Measurements from ENCODE around the gene SLC2A13.
"Not testable (repeated sequence)": the region's sequence is repeated elsewhere in the genome, so short reads cannot be mapped to it uniquely, and the experiment has no call there.

The SLC2A13 gene

GRCh38 chr12:39959031-39959430, 146.8 kb downstream of the SLC2A13 start:
- no peak for DNase-seq
- in situ Hi-C loops (cut with MboI; ENCODE audit: low pct_unique_long_range_greater_than_20kb, low sequenced_read_pairs): no loop called here

GRCh38 chr12:39958377-39958776, 147.5 kb downstream of the SLC2A13 start:
- in situ Hi-C loops (cut with MboI; ENCODE audit: low pct_unique_long_range_greater_than_20kb, low sequenced_read_pairs): no loop called here
- DNase-seq: no peak

- DNase-seq: no peak
- in situ Hi-C loops (cut with MboI; ENCODE audit: low pct_unique_long_range_greater_than_20kb, low sequenced_read_pairs): no loop called here
Observed at GRCh38 chr12:39956725-39957124, 149.2 kb downstream of the SLC2A13 start.

- in situ Hi-C loops (cut with MboI; ENCODE audit: low pct_unique_long_range_greater_than_20kb, low sequenced_read_pairs): no loop called here
- DNase-seq: no peak
Observed at GRCh38 chr12:39946361-39947280, 159.3 kb downstream of the SLC2A13 start.

- in situ Hi-C loops (cut with MboI; ENCODE audit: low pct_unique_long_range_greater_than_20kb, low sequenced_read_pairs): no loop called here
- no peak for DNase-seq
Observed at GRCh38 chr12:39937119-39937518, 168.8 kb downstream of the SLC2A13 start.

- DNase-seq: no peak
- in situ Hi-C loops (cut with MboI; ENCODE audit: low pct_unique_long_range_greater_than_20kb, low sequenced_read_pairs): no loop called here
Observed at GRCh38 chr12:39935839-39936238, 170.0 kb downstream of the SLC2A13 start.

- in situ Hi-C loops (cut with MboI; ENCODE audit: low pct_unique_long_range_greater_than_20kb, low sequenced_read_pairs): no loop called here
- no peak for DNase-seq
Observed at GRCh38 chr12:39935275-39935674, 170.6 kb downstream of the SLC2A13 start.

- in situ Hi-C loops (cut with MboI; ENCODE audit: low pct_unique_long_range_greater_than_20kb, low sequenced_read_pairs): no loop called here
- DNase-seq: no peak
Observed at GRCh38 chr12:39931857-39932256, 174.0 kb downstream of the SLC2A13 start.

GRCh38 chr12:39931231-39931630, 174.7 kb downstream of the SLC2A13 start:
- DNase-seq: no peak
- in situ Hi-C loops (cut with MboI; ENCODE audit: low pct_unique_long_range_greater_than_20kb, low sequenced_read_pairs): no loop called here

- in situ Hi-C loops (cut with MboI; ENCODE audit: low pct_unique_long_range_greater_than_20kb, low sequenced_read_pairs): no loop called here
- DNase-seq: no peak
Observed at GRCh38 chr12:39930101-39930500, 175.8 kb downstream of the SLC2A13 start.

- DNase-seq: no peak
- in situ Hi-C loops (cut with MboI; ENCODE audit: low pct_unique_long_range_greater_than_20kb, low sequenced_read_pairs): no loop called here
Observed at GRCh38 chr12:39928181-39928899, 177.5 kb downstream of the SLC2A13 start.

- in situ Hi-C loops (cut with MboI; ENCODE audit: low pct_unique_long_range_greater_than_20kb, low sequenced_read_pairs): no loop called here
- DNase-seq: no peak
Observed at GRCh38 chr12:39923364-39923763, 182.5 kb downstream of the SLC2A13 start.

- not testable (repeated sequence) for DNase-seq
Observed at GRCh38 chr12:39922598-39922997, 183.3 kb downstream of the SLC2A13 start.

GRCh38 chr12:39920647-39921046, 185.2 kb downstream of the SLC2A13 start:
- DNase-seq: no peak
- in situ Hi-C loops (cut with MboI; ENCODE audit: low pct_unique_long_range_greater_than_20kb, low sequenced_read_pairs): no loop called here

More at GRCh38 chr12:39922598-39922997, 183.3 kb downstream of the SLC2A13 start:
- in situ Hi-C loops (cut with MboI; ENCODE audit: low pct_unique_long_range_greater_than_20kb, low sequenced_read_pairs): not testable (repeated sequence)

GRCh38 chr12:39920222-39920621, 185.7 kb downstream of the SLC2A13 start:
- in situ Hi-C loops (cut with MboI; ENCODE audit: low pct_unique_long_range_greater_than_20kb, low sequenced_read_pairs): no loop called here
- no peak for DNase-seq

GRCh38 chr12:39919790-39920189, 186.1 kb downstream of the SLC2A13 start:
- in situ Hi-C loops (cut with MboI; ENCODE audit: low pct_unique_long_range_greater_than_20kb, low sequenced_read_pairs): no loop called here
- DNase-seq: no peak

GRCh38 chr12:39915249-39915648, 190.6 kb downstream of the SLC2A13 start:
- in situ Hi-C loops (cut with MboI; ENCODE audit: low pct_unique_long_range_greater_than_20kb, low sequenced_read_pairs): no loop called here
- DNase-seq: no peak

- no peak for DNase-seq
Observed at GRCh38 chr12:39912211-39912980, 193.5 kb downstream of the SLC2A13 start.

GRCh38 chr12:39906237-39906636, 199.6 kb downstream of the SLC2A13 start:
- no peak for DNase-seq
- in situ Hi-C loops (cut with MboI; ENCODE audit: low pct_unique_long_range_greater_than_20kb, low sequenced_read_pairs): no loop called here

More at GRCh38 chr12:39912211-39912980, 193.5 kb downstream of the SLC2A13 start:
- in situ Hi-C loops (cut with MboI; ENCODE audit: low pct_unique_long_range_greater_than_20kb, low sequenced_read_pairs): no loop called here
